ENCODE measurements around the gene PEX16. TPM values are rescaled to one million over a fixed set of nuclear protein-coding genes. Genes with fewer than 3 reads are reported as not detected.
A peak's percentile ranks its signal among the peaks of the same experiment; 100 is the strongest.

Gene PEX16
- total and polyA plus RNA-seq, 2 of the 13 experiments (the other 11 are each of a cell fraction or from before 2014, with no cell fraction given): 12.5 to 21.8 TPM

GRCh38 chr11:45918331-45918941 is 759 bp upstream of the PEX16 start (continued):
- 0 out of 2 replicates have a peak, but pooled peaks have one; percentile 59 for TF ChIP-seq SNAI1 (CRISPR knock-in tag; IDR thresholded peaks at IDR 0.05; ENCODE audit: borderline replicate concordance)
- TF ChIP-seq KDM2A (CRISPR knock-in tag; IDR thresholded peaks at IDR 0.05; ENCODE audit: borderline replicate concordance, low read depth): peak; percentile 43; the same call in 1 of the 2 replicates
- TF ChIP-seq MED8 (CRISPR knock-in tag; IDR thresholded peaks at IDR 0.05; ENCODE audit: insufficient replicate concordance): peak; percentile 74
- 0 out of 2 replicates have a peak, but pooled peaks have one; percentile 41 for TF ChIP-seq HDAC2 (CRISPR knock-in tag; IDR thresholded peaks at IDR 0.05)
- TF ChIP-seq, protein P1, sequence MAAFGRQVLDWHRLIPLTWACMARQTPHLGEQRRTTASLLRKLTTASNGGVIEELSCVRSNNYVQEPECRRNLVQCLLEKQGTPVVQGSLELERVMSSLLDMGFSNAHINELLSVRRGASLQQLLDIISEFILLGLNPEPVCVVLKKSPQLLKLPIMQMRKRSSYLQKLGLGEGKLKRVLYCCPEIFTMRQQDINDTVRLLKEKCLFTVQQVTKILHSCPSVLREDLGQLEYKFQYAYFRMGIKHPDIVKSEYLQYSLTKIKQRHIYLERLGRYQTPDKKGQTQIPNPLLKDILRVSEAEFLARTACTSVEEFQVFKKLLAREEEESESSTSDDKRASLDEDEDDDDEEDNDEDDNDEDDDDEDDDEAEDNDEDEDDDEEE (CRISPR knock-in tag; IDR thresholded peaks at IDR 0.05): peak; percentile 59; the same call in 1 of the 2 replicates
- TF ChIP-seq, protein P2, sequence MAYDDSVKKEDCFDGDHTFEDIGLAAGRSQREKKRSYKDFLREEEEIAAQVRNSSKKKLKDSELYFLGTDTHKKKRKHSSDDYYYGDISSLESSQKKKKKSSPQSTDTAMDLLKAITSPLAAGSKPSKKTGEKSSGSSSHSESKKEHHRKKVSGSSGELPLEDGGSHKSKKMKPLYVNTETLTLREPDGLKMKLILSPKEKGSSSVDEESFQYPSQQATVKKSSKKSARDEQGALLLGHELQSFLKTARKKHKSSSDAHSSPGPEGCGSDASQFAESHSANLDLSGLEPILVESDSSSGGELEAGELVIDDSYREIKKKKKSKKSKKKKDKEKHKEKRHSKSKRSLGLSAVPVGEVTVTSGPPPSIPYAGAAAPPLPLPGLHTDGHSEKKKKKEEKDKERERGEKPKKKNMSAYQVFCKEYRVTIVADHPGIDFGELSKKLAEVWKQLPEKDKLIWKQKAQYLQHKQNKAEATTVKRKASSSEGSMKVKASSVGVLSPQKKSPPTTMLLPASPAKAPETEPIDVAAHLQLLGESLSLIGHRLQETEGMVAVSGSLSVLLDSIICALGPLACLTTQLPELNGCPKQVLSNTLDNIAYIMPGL (CRISPR knock-in tag; IDR thresholded peaks at IDR 0.05; ENCODE audit: borderline replicate concordance in 1 of 2, low read depth in 1 of 2): peak in 1 of 2 experiments; percentile 31; a peak in 1 of 4 replicates
- TF ChIP-seq, protein P3, sequence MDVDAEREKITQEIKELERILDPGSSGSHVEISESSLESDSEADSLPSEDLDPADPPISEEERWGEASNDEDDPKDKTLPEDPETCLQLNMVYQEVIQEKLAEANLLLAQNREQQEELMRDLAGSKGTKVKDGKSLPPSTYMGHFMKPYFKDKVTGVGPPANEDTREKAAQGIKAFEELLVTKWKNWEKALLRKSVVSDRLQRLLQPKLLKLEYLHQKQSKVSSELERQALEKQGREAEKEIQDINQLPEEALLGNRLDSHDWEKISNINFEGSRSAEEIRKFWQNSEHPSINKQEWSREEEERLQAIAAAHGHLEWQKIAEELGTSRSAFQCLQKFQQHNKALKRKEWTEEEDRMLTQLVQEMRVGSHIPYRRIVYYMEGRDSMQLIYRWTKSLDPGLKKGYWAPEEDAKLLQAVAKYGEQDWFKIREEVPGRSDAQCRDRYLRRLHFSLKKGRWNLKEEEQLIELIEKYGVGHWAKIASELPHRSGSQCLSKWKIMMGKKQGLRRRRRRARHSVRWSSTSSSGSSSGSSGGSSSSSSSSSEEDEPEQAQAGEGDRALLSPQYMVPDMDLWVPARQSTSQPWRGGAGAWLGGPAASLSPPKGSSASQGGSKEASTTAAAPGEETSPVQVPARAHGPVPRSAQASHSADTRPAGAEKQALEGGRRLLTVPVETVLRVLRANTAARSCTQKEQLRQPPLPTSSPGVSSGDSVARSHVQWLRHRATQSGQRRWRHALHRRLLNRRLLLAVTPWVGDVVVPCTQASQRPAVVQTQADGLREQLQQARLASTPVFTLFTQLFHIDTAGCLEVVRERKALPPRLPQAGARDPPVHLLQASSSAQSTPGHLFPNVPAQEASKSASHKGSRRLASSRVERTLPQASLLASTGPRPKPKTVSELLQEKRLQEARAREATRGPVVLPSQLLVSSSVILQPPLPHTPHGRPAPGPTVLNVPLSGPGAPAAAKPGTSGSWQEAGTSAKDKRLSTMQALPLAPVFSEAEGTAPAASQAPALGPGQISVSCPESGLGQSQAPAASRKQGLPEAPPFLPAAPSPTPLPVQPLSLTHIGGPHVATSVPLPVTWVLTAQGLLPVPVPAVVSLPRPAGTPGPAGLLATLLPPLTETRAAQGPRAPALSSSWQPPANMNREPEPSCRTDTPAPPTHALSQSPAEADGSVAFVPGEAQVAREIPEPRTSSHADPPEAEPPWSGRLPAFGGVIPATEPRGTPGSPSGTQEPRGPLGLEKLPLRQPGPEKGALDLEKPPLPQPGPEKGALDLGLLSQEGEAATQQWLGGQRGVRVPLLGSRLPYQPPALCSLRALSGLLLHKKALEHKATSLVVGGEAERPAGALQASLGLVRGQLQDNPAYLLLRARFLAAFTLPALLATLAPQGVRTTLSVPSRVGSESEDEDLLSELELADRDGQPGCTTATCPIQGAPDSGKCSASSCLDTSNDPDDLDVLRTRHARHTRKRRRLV (CRISPR knock-in tag; IDR thresholded peaks at IDR 0.05): no peak
- 0 out of 2 replicates have a peak, but pooled peaks have one; percentile 17 for TF ChIP-seq KMT2A (CRISPR knock-in tag; IDR thresholded peaks at IDR 0.05)
- 0 out of 2 replicates have a peak, but pooled peaks have one; percentile 29 for TF ChIP-seq ZNF232 (CRISPR knock-in tag; IDR thresholded peaks at IDR 0.05; ENCODE audit: borderline replicate concordance)
- TF ChIP-seq ZBTB7B (CRISPR knock-in tag; IDR thresholded peaks at IDR 0.05): peak; percentile 67
- 0 out of 2 replicates have a peak, but pooled peaks have one; percentile 65 for TF ChIP-seq ZNF709 (CRISPR knock-in tag; IDR thresholded peaks at IDR 0.05)
- TF ChIP-seq NONO (IDR thresholded peaks at IDR 0.05): no peak
- 0 out of 2 replicates have a peak, but pooled peaks have one; percentile 16 for TF ChIP-seq NONO (CRISPR knock-in tag; conservative IDR thresholded peaks at IDR 0.05)
- TF ChIP-seq MYC (CRISPR knock-in tag; IDR thresholded peaks at IDR 0.05; ENCODE audit: borderline replicate concordance): peak; percentile 47; the same call in 1 of the 2 replicates
- 0 out of 2 replicates have a peak, but pooled peaks have one; percentile 35 for TF ChIP-seq KLF12 (CRISPR knock-in tag; IDR thresholded peaks at IDR 0.05; ENCODE audit: borderline replicate concordance)
- TF ChIP-seq XBP1 (CRISPR knock-in tag; IDR thresholded peaks at IDR 0.05): no peak
- TF ChIP-seq HNRNPLL (IDR thresholded peaks at IDR 0.05; ENCODE audit: low read depth, low read length, poor library complexity, severe bottlenecking): peak; percentile 21
- TF ChIP-seq ZNF629 (CRISPR knock-in tag; conservative IDR thresholded peaks at IDR 0.05): peak; percentile 63; the same call in 1 of the 2 replicates
- TF ChIP-seq NFYC (CRISPR knock-in tag; IDR thresholded peaks at IDR 0.05): peak; percentile 75
- peak; percentile 40; the same call in 1 of the 2 replicates for TF ChIP-seq ZNF777 (CRISPR knock-in tag; IDR thresholded peaks at IDR 0.05)
- peak; percentile 43 to 79; a peak in 2 of 4 replicates for TF ChIP-seq POLR2A (IDR thresholded peaks at IDR 0.05; ENCODE audit: insufficient read depth in 1 of 2, low read depth in 2 of 2, low read length in 2 of 2)
- no peak for TF ChIP-seq ARID2 (CRISPR knock-in tag; IDR thresholded peaks at IDR 0.05; ENCODE audit: borderline replicate concordance)
- no peak for TF ChIP-seq CENPT (CRISPR knock-in tag; IDR thresholded peaks at IDR 0.05; ENCODE audit: low read depth)
